GM18511 (cell line): ENCODE measurements around the gene VSIR.

ENCODE experiments used
- ATAC-seq: cut with Tn5 transposase; IDR thresholded peaks from one replicate; pipeline ENCODE4 v1.9.1; 2021; ENCODE audit warnings: mild to moderate bottlenecking, moderate library complexity; ENCODE audit not compliant: unreplicated experiment

VSIR gene

DNA sequence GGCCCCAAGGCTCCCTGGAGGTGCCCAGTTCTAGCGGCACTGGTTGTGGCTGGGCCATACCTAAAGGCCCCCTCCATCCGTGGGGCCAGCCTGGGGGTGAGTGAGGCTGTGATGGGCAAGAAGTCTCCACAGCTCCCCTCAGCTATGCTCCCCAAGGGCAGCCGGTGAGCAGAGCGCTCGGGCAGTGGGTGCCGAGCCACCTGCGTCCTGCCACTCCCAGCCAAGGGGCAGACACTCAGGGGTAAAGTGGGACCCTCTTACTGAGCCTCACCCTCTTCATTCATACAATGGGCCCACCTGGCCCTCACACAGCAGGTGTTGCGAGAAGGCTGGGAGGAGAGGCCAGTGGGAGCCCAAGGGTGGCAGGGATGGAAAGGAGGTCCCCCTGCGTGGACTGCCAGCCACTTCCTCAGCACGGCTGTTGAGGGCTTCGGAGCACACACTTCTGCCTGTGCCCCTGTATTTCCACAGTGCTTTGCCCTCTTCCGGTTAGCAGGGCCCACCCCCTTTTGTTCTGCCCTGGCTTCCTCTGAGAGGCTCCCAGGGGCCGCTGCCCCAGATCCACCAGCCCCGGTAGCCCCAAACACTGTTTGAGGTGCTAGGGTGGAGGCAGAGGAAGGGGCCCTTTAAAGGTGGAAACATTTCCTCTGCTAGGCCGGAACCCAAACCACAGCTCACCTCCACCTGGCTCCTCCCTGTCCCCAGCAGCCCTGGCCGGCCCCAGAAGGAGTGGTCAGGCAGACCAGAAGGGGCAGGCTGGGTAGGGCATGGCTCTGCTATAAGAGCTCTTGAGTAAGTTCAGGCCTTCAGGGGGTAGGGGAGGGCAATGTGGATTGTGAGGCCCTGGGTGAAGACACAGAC, 37.4 kb downstream of the VSIR start:
- no peak for ATAC-seq

GRCh38 chr10:71734797-71735196, 38.5 kb downstream of the VSIR start:
- ATAC-seq: no peak

- ATAC-seq: no peak
These were observed 41.5 kb downstream of the VSIR start for GRCh38 chr10:71731791-71732190.

DNA sequence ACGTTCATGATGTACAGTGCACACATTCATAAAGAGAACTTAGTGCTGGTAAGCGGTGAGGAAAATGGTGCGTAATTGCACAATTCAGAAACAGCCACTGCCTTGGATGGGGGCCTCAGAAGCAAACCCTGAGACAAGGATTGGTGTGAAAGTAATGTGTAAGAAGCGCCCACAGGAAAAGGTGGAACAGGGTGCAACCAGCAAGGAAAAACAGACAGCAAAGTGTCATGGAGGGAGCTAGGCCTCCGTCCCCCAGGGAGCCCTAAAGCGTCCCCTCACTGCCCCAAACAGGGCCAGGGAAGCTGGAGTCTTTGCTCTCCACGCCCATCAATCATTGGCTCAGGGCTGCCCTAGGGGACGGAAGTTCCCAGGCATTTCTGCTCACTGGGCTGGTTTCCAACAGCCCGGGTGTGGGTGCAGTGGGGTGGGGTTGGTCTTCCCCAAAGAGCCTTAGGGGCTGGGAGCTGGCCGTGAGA, 44.1 kb downstream of the VSIR start:
- ATAC-seq: no peak

- peak; percentile 66 for ATAC-seq
These were observed 45.3 kb downstream of the VSIR start for GRCh38 chr10:71727738-71728737.

- peak; percentile 58 for ATAC-seq
These were observed 46.1 kb downstream of the VSIR start for GRCh38 chr10:71727105-71727737.

DNA sequence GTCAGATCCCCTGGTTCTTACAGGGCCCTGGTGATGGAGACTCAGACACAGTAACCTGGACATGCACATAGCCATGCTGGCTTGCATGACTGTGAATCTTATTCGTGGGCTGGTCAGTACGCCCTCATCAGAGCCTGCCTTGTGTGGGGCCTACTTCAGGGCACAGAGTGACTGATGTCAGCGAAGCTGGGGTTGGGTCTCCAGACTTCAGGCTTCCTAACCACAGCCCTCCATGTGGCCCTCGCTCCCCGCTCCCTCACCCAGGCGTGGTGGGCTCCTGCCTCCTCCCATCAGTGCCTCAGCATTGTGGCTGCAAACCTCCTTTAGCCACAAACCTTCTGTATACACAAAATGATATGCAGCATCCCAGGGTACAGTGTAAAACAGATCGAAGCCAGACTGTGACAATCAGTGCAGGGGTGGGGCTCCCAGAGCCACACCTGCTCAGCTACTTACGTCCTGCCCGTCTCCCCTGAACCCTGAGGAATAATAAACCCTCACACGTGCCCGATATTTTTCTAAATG, 46.7 kb downstream of the VSIR start:
- no peak for ATAC-seq

DNA sequence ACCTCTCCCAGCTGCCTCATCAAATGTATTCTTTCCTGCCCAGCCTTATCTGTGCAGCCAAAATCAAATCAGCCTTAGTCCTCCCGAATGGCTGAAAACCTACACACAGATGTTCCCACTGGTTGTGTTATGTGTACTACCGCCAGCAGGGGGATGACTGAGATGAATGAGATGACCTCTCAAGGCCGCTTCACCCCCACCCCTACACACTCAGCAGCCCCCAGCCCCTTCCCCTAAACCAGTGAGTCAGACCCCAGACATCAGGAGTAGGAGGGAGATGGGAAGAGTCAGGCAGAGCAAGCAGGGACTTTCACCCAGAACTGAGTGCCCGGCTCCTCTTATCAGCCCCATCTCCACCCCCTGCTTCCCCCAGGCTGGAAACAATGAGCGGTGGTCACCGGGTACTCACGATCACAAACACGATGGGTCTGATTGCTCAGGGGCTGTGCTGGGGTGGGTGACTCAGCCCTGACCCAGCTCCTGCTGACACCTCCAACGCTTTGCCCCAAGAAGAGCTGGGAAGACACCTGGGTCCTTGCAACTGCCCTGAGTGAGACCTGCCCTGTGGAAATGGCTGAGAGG, 47.2 kb downstream of the VSIR start:
- ATAC-seq: no peak

DNA sequence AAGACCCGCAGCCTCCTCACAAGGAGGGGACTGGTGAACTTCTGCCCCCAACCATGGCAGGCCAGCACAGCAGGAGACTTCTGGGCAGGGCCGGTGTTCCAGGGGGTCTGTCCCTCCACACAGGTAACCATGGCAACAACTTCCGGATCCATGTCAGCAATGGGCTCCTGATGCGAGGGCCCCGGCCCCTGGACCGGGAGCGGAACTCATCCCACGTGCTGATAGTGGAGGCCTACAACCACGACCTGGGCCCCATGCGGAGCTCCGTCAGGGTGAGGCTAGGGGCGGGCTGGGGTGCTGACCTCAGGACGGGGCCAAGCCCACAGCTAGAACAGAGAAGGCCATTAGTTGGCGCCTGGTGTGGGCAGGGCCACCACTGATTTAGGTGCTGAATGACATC, 48.1 kb downstream of the VSIR start:
- ATAC-seq: no peak

DNA sequence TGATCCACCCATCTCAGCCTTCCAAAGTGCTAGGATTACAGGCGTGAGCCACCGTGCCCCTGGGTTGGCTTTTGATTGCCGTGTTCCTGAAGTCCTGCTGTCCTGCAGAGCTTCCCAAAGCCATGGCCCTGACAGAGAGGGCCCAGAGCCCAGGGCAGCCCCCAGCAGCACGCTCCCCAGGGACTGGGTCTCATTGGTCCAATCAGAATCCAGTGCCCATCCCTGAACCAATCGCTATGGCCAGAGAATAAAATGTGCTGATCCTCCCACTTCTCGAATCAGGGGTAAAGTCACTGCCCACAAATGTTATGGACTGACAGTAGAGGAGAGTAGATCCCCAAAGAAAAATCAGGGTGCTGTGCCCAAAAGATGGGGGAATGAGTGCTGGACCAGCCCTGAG, 48.8 kb downstream of the VSIR start:
- no peak for ATAC-seq

DNA sequence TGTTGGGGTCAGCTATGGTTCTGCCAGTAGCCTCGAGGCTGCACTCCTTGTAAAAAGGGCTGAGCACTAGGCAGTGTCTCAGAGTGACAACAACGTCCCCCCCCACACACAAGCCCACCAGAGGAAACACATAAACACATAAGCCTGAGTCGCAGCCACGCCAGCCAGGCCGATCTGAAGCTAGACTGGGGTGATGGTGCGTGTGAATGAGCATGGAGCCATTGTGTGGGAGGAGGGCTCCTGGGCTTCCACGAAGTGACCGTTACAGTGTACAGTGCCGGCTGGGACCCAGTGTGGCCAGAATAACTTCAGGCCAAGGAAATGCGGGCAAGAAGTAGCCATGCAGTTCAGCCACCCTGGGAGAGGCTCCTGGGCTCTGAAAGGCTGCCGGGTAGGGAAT, 50.0 kb downstream of the VSIR start:
- ATAC-seq: no peak

GRCh38 chr10:71722849-71723248, 50.5 kb downstream of the VSIR start:
- ATAC-seq: no peak

DNA sequence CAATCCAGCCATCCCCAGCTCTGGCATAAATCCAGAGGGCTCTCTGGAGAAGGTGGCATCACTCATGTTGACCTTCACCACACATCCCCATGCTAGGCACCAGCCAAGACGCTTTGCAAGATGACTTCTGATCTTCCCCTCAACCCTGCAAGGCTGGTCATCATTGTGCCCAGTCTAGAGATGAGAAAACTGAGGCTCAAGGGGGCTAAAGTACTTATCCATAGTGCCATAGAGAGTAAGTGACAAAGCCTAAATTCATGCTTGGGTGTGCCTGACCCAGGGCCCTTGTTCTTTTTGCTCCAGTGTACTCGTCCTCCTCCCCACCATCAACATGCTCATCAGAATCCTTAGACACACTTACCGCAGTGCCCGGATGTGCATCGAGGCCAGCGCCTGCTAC, 52.0 kb downstream of the VSIR start:
- no peak for ATAC-seq

DNA sequence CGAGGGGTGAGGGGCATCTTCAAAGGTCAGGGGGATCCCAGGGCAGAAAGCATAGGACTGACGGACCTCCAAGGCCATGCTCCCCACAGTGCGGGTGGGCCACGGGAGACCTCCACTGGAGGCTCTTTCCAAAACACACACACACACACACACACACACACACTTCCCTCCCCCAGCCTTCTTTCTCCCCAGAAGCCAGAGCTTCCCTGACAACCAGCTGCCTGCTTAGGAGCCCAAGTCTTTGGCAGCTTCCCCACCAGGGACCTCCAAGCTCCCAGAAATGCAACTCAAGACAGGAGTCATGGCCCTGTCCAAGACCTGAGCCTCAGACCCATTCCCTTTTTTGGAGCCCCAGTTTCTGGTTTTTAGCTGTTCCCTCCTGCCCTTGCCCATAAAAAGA, 53.0 kb downstream of the VSIR start:
- no peak for ATAC-seq

DNA sequence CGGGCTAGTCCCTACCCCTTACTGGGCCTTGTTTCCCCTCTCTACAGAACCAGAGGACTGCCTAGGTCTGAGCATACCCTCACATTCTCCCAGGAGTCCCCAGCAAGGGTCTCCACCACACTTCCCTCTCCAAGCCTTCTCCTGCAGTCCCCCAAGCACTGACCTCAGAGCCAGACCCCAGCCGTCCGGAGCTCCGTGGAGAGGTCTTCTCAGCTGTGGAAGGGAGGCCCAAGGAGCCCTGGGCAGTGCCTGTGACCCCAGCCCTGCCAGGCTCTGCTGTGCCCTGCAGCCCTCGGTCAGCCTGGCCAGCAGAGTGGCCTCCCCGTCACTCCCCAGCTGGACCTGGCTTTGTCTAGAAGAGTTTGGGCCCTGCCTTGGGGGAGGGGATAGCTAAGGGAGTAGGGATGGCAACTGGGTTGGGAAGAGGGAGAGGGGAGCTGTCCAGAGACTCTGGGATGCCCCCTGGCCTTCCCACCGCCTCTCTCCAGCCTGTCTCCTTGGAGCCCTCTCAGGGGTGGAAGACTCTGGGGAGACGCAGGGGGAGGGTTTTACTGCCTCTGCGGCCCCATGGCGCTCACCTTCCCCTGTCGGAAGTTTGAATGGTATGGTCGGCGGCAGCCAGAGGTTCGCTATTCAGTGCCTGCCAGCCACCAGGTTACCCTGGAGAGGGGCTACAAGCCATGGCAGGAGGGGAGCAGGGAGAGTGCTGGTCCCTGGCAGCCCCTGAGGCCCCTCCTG, 53.7 kb downstream of the VSIR start, which contains the start of gene C10orf105:
Gene C10orf105 (minus strand): TSS at position 315 of the 738 bp plus-strand sequence. CDS start 3,441 bp downstream, outside the sequence.
- ATAC-seq: no peak

DNA sequence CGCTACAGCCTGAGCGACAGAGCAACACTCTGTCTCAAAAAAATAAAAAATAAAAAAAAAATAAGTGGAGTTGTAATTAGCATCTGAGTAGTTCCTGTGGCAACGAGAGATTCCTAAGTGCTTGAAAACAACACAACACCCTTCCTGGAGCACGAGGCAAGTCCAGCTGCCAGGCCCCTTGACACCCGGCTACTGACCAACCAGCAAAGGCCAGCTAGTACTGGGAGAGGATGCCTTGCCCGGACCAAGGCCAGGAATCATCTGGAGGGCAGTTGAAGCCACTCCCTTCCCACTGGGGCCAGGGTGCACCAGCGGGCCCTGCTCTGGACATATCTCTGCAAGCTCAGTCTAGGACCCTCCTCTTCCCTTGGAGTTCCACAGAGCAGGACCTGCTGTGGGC, 54.3 kb downstream of the VSIR start:
- ATAC-seq: no peak

DNA sequence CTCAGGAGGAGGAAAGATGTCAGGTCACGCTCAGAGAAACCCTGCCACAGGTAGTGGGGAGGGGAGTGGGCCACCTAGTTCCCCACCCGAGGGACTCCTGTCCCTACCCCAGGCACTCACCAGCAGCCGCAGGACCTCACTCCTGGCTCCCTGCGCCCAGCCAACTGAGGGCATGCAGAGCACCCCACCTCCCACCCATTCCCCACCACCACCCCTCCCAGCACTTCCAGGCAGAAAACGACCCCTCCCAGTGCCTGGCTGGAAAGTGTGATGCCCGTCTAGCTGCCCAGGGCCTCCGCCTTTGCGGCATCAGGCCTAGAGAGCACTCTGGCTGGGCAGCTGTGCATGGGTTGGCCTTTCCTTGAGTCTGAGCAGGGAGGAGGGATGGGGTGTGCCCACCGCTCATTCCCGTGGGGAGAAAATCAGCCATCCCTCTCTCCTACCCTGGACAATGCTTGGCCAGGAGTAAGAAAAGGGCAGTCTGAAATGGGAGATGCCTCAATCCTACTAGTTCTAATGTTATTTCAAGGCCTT, 55.1 kb downstream of the VSIR start:
- no peak for ATAC-seq

GRCh38 chr10:71717551-71717951, 55.8 kb downstream of the VSIR start:
- ATAC-seq: no peak

DNA sequence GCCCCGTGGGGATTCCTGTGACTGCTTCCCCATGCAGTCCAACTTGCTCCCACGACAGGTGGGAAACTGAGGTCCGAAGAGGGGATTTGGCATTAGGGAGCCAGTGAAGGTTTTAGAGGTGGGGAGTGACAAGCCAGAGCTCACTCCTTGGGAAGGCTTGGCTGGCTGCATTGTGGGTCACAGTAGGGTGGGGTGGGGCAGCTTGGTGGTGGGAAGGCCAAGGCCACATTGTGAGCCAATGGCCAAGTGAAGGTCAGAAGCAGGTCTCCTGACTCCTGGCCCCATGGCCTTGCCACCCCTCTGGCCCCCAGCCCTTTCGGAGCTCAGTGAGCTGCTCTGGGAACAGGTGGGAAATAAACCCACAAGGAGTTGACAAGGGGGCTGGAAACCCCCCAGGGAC, 56.3 kb downstream of the VSIR start:
- no peak for ATAC-seq
